Neural progenitor cell (in vitro differentiated cells): ENCODE results near the gene GPRC6A. TPM values are rescaled to one million over a fixed set of nuclear protein-coding genes. Genes with fewer than 3 reads are reported as not detected.

Experiments
- DNase-seq: peaks from one replicate; pipeline ENCODE4 v3.0.0-alpha.2; 2016; ENCODE audit warnings: low spot score
- H2AFZ ChIP-seq: fragments of 200-600 bp; sonication (generic); replicated peaks from 2 replicates; pipeline ENCODE4 v1.6.1; 2016; ENCODE audit warnings: antibody characterized with exemption
- H3F3A ChIP-seq: fragments of 200-600 bp; sonication (generic); 2 replicates; pipeline ENCODE4 v1.6.1; 2016; ENCODE audit warnings: antibody characterized with exemption, low read depth
- H3K27ac ChIP-seq: fragments of 200-600 bp; sonication (generic); 2 replicates; pipeline ENCODE4 v1.5.1; 2016; ENCODE audit warnings: mild to moderate bottlenecking
- H3K27me3 ChIP-seq: fragments of 200-600 bp; sonication (generic); 2 replicates; pipeline ENCODE4 v1.6.1; 2016; ENCODE audit warnings: mild to moderate bottlenecking, moderate library complexity
- H3K36me3 ChIP-seq: fragments of 200-600 bp; sonication (generic); 2 replicates; pipeline ENCODE4 v1.5.1; 2016
- H3K4me1 ChIP-seq: fragments of 200-600 bp; sonication (generic); 2 replicates; pipeline ENCODE4 v1.6.1; 2016; ENCODE audit warnings: mixed run types
- H3K4me2 ChIP-seq: fragments of 200-600 bp; sonication (generic); 2 replicates; pipeline ENCODE4 v1.6.1; 2016
- H3K4me3 ChIP-seq: fragments of 200-600 bp; sonication (generic); 2 replicates; pipeline ENCODE4 v1.5.1; 2016
- H3K79me2 ChIP-seq: fragments of 200-600 bp; sonication (generic); 2 replicates; pipeline ENCODE4 v1.6.1; 2016; ENCODE audit warnings: low read depth
- H3K9ac ChIP-seq: fragments of 200-600 bp; sonication (generic); 2 replicates; pipeline ENCODE4 v1.6.1; 2016
- H3K9me3 ChIP-seq: fragments of 200-600 bp; sonication (generic); 2 replicates; pipeline ENCODE4 v1.5.1; 2016; ENCODE audit warnings: low read depth
- H4K20me1 ChIP-seq: fragments of 200-600 bp; sonication (generic); 2 replicates; pipeline ENCODE4 v1.6.1; 2016; ENCODE audit warnings: low read depth
- H3K27ac Mint-ChIP-seq: 3 replicates; pipeline ENCODE4 v1.8.0; 2021; ENCODE audit warnings: mixed read lengths
- H3K27me3 Mint-ChIP-seq: 2 replicates; pipeline ENCODE4 v1.8.0; 2022; ENCODE audit warnings: low read depth, mild to moderate bottlenecking, inconsistent platforms, moderate library complexity, mixed read lengths; ENCODE audit not compliant: insufficient read depth
- H3K36me3 Mint-ChIP-seq: 3 replicates; pipeline ENCODE4 v1.8.0; 2021; ENCODE audit warnings: mixed read lengths
- H3K4me1 Mint-ChIP-seq: 3 replicates; pipeline ENCODE4 v1.8.0; 2021; ENCODE audit warnings: mixed read lengths
- H3K4me3 Mint-ChIP-seq: 3 replicates; pipeline ENCODE4 v1.8.0; 2021; ENCODE audit warnings: mild to moderate bottlenecking, moderate library complexity, mixed read lengths
- H3K9me3 Mint-ChIP-seq: 3 replicates; pipeline ENCODE4 v1.8.0; 2020; ENCODE audit warnings: mixed read lengths
- EZH2 ChIP-seq: fragments of 200-600 bp; sonication (generic); IDR thresholded peaks from 2 replicates; pipeline ENCODE4 v1.6.1; 2017; ENCODE audit warnings: antibody characterized with exemption, mild to moderate bottlenecking, moderate library complexity
- EZH2phosphoT487 ChIP-seq: fragments of 200-600 bp; sonication (generic); IDR thresholded peaks from 2 replicates; pipeline ENCODE4 v1.6.1; 2017; ENCODE audit warnings: antibody characterized with exemption
- total RNA-seq: library from RNA; depleted of rRNA; stranded (reverse); fragments of >200 nt; gene quantifications from 2 replicates; pipeline ENCODE4 v1.2.3, GENCODE V29; 2015; ENCODE audit warnings: low replicate concordance
- TF ChIP-seq, protein P1 (sequence below): fragments of 200-600 bp; sonication (generic); IDR thresholded peaks from 2 replicates; pipeline ENCODE4 v1.5.1; 2017; ENCODE audit warnings: antibody characterized with exemption, mild to moderate bottlenecking

The GPRC6A gene
- total RNA-seq, 1 donor from 2014 or later, result not detected

DNA sequence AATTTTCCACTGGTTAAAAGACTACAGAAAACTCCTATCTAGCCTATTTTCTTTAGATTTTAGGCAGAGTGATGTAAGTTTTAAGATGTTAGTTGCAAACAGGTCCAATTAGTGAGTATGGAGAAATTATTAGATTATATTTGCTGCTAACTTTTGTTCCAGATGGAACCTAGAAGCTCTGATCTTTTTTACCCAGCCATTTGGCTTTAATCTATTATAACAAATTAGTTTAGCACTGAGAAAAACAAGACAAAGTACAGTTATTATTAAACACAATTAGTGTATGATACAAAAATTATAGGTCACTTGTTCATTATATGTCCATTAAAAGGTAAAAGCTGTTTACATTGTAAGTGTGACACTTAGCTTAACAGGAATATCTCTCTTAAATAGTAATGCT lies 65.8 kb downstream of the GPRC6A start:
- Histone ChIP-seq H3K4me3 (no peak overlapping the region), H3K4me1 (no peaks in the 10 kb centered on the region), H3K36me3 (no peaks in the 10 kb centered on the region), H3K9ac (no peak overlapping the region), H3K4me2 (no peak overlapping the region), H3K9me3 (no peaks in the 10 kb centered on the region), H3F3A (peaks cover 11% of the 10 kb centered on the region), H2AFZ (no peak overlapping the region), H3K27me3 (peaks cover 63% of the 10 kb centered on the region), H3K79me2 (no peaks in the 10 kb centered on the region), H4K20me1 (no peaks in the 10 kb centered on the region), H3K27ac (no peak overlapping the region)
- TF ChIP-seq, protein P1, sequence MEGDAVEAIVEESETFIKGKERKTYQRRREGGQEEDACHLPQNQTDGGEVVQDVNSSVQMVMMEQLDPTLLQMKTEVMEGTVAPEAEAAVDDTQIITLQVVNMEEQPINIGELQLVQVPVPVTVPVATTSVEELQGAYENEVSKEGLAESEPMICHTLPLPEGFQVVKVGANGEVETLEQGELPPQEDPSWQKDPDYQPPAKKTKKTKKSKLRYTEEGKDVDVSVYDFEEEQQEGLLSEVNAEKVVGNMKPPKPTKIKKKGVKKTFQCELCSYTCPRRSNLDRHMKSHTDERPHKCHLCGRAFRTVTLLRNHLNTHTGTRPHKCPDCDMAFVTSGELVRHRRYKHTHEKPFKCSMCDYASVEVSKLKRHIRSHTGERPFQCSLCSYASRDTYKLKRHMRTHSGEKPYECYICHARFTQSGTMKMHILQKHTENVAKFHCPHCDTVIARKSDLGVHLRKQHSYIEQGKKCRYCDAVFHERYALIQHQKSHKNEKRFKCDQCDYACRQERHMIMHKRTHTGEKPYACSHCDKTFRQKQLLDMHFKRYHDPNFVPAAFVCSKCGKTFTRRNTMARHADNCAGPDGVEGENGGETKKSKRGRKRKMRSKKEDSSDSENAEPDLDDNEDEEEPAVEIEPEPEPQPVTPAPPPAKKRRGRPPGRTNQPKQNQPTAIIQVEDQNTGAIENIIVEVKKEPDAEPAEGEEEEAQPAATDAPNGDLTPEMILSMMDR, result no peak
- TF ChIP-seq EZH2phosphoT487 (no peak), EZH2 (no peak)
- H3K27me3 Mint-ChIP-seq, result peaks cover 23% of the 10 kb centered on the region
- no peaks in the 10 kb centered on the region for H3K9me3 Mint-ChIP-seq
- peaks cover 6% of the 10 kb centered on the region for H3K4me1 Mint-ChIP-seq
- DNase-seq, result no peak
- no peak overlapping the region for H3K27ac Mint-ChIP-seq
- H3K4me3 Mint-ChIP-seq, result no peak overlapping the region
- H3K36me3 Mint-ChIP-seq, result no peaks in the 10 kb centered on the region

DNA sequence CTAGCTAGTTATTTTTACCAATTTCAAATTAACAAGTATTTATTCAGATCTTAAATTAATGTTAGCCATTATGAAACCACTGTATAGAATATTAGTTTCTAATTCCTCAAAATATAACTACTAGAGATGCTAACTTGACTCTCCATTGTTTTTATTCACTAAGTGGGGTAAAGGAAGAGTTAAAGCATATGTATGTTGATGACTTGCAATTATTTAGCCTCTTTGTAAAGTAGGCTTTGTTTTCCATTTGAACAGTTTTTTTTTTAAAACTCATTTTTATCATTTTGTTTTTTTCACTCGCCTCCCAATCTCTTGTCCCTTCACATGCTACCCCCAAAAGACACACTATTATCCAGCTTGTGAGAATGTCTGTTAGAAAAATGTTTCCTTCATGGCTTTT lies 66.6 kb downstream of the GPRC6A start:
- no peak overlapping the region for H3K9ac ChIP-seq
- DNase-seq, result no peak
- Mint-ChIP-seq H3K27ac (no peak overlapping the region), H3K4me1 (peaks cover 6% of the 10 kb centered on the region), H3K36me3 (no peaks in the 10 kb centered on the region), H3K4me3 (no peak overlapping the region), H3K27me3 (peaks cover 23% of the 10 kb centered on the region), H3K9me3 (no peaks in the 10 kb centered on the region)
- no peaks in the 10 kb centered on the region for H4K20me1 ChIP-seq
- peaks cover 11% of the 10 kb centered on the region for H3F3A ChIP-seq
- peaks cover 56% of the 10 kb centered on the region for H3K27me3 ChIP-seq
- no peaks in the 10 kb centered on the region for H3K9me3 ChIP-seq
- no peak overlapping the region for H2AFZ ChIP-seq
- no peak overlapping the region for H3K4me3 ChIP-seq
- no peaks in the 10 kb centered on the region for H3K79me2 ChIP-seq
- no peak for TF ChIP-seq EZH2phosphoT487
- TF ChIP-seq EZH2, result no peak
- TF ChIP-seq, protein P1, result no peak
- H3K4me2 ChIP-seq, result no peak overlapping the region
- no peaks in the 10 kb centered on the region for H3K4me1 ChIP-seq
- H3K36me3 ChIP-seq, result no peaks in the 10 kb centered on the region
- H3K27ac ChIP-seq, result no peak overlapping the region

DNA sequence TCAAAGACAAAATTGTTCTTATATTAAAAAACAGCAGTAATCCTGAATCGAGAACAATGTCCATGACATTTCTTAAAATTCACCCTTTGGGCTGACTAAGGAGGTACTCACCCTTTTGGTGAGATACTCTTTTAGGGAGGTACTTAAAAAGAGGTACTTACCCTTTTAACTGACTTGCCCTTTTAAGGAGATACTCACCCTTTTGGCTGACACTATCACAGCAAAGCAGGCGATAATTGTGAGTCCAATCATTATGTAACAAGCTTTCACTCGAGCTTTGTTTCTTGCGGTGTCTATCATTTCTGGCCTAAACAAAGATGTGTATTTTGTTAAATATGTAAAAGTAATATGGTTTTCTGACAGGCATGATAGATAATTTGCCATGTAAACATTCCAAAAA lies 67.1 kb downstream of the GPRC6A start:
- Histone ChIP-seq H3K4me1 (no peaks in the 10 kb centered on the region), H3K4me2 (no peak overlapping the region), H4K20me1 (no peaks in the 10 kb centered on the region), H3K4me3 (no peak overlapping the region), H3K79me2 (no peaks in the 10 kb centered on the region), H3K27ac (no peak overlapping the region), H3F3A (peaks cover 11% of the 10 kb centered on the region), H3K27me3 (peaks cover 52% of the 10 kb centered on the region), H3K9ac (no peak overlapping the region), H2AFZ (no peak overlapping the region), H3K36me3 (no peaks in the 10 kb centered on the region), H3K9me3 (no peaks in the 10 kb centered on the region)
- no peak overlapping the region for H3K27ac Mint-ChIP-seq
- peaks cover 6% of the 10 kb centered on the region for H3K4me1 Mint-ChIP-seq
- H3K36me3 Mint-ChIP-seq, result no peaks in the 10 kb centered on the region
- TF ChIP-seq, protein P1, result no peak
- no peak for TF ChIP-seq EZH2phosphoT487
- TF ChIP-seq EZH2, result no peak
- H3K4me3 Mint-ChIP-seq, result no peak overlapping the region
- H3K9me3 Mint-ChIP-seq, result no peaks in the 10 kb centered on the region
- DNase-seq, result no peak
- H3K27me3 Mint-ChIP-seq, result peaks cover 21% of the 10 kb centered on the region
